GOT3 (cell line): ENCODE results near the gene ELFN2.

Experiments
- DNase-seq: peaks from one replicate; lab custom pipeline; 2025; ENCODE audit warnings: mixed read lengths; lab: John Stamatoyannopoulos, UW

ELFN2 gene

DNA sequence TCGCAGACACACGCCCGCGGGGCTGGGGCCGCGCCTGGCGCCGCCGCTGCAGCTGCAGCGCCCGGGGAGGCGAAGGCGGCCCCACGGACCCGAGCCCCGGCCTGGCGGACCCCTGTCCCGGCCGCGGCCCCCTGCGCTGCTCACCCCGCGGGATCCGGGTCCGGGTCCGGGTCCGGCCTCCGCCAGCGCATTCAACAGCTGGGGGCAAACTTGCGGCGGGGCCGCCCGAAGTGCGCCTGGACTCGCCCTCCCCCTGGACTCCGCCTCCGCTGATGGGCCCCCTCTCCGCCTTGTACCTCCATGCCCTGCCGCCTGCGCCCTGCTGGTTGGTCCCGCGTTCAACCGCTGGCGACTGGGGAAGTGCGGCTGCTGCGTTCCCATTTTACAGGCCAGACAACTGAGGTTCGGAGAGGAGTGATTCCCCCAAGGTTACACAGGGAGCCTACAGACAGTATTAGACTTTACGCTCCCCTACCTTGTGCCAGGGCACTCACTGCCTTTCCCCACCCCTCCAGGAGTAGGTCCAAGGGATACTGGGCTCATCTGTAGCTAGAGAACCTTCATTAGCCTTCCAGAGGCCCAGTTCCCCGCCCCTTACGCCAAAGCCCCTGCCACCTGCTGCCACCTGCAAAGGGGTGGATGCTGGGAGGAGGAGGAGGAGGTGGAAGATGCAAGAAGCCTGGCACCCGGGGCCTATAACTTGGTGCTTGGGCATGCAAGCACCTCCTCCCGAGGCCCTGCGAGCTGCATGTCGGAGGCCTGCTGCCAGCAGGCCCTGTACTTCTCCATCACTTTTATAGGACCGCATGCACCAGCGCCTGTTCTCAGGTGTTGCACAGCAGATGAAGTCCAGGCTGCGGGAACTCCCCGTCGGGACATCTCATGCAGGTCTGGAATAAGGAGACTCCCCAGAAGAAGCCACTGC lies 694 bp upstream of the ELFN2 start:
- DNase-seq, result no peak

DNA sequence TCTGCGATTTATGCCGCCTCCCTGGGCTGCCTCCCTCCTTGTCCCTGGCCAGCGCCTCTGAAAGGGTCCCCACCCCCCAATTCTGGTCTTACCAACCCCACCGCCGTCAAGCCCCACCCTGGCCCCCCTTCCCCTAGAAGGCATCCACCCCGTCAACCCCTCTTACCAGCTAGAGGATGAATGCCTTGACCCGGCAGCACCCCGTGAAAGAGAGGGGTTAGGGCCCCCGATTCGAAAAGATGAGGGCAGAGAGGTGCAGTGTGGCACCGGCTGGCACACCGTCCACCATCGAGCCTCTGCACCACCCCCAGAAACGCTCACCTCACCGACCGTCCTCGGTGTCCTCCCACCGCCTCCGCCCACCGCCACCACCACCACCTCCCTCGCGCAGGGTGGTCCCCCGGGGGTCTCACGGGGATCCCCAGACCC lies 559 bp downstream of the ELFN2 start:
- no peak for DNase-seq

DNA sequence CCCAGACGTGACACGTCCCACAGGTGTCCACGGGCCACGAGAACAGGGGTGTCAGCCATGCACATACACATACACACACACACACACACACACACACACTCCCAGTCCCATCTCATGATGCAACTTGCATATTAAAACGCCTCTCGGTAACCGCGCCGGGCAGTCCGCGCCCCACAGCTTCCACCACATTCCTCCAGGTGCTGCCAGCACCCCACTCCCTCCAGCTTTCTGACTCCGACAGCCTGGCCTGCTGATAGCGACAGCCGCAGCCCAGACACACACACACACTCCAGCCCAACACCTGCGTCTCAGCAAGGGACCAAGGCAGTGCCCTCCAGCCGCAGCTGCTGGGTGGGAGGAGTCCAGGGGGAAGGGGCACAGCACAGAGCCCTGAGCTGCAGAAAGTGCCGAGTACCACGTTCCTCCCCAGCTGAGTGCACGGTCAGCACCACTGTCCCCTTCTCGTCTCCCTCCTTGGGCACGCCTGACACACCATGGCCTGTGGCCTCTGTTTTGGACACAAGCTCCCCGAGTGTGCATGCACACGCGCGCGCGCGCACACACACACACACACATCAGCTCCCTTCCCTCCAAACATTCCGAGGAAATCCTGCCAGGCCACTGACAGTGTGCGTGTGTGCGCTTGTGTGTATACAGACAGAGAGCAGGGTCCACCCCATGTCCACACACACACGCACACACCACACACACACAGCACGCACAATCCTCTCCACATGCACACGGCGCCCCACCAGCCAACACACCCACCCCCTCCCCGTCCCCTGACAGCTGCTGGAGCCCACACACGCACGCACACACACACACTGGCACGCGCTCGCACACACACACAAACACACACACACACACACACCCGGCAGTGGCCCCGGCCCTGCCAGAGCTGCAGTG lies 1.2 kb downstream of the ELFN2 start:
- no peak for DNase-seq

DNA sequence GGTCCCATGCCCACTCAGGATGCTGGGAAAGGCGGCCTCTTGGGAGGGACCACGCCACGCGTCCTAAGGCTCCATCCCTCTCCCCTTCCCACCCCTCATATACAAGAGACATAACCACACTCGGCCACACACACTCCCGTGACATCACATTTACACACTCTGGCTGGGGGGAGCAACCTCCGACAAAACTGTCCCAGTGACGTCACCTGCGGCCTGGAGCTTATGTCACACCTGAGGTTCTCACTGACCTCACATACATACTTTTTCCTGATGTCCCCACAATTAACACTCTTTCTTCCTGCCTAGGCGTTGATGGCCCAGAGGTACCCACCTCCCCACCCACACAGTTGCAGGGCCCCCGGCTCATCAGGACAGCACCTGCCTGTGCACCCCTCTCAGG lies 1.9 kb downstream of the ELFN2 start:
- DNase-seq, result no peak

DNA sequence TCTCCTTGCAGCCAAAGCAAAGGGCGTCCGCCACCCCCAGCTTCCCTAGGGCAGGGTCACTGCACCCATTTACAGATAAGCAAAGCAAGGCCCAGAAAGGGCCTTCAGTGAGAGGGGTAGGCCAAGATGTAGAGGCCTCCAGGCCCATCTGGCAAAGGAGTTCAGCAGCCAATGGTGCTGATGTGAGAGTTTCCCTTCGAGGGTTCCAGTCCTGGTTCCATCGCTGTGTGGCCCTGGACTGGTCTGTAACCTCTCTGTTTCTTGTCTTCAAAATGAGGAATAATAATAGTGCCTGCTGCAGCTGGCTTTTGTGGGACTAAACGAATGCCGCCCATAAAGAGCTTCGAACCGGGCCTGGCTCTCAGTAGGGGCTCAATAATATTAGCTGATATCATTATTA lies 4.0 kb downstream of the ELFN2 start:
- no peak for DNase-seq

DNA sequence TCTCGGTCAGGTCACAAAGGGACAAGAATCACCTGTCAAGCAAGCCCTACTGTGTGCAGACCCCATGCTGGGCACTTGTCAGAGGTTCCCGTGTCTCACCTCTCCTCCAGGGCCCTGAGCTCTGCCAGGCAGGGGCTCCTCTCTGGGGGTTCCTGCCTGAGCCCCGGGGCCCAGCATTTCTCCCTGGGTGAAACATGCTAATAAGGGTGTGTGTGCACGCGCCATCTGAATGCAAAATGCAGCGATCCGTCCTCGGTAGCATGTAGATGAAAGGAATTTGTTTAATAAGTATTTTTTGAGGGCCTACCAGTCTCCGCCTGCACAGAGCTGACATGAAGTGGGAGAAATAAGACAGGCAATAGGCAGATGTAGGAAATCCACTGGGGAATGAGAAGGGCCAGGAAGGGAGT lies 5.8 kb downstream of the ELFN2 start:
- DNase-seq, result no peak

DNA sequence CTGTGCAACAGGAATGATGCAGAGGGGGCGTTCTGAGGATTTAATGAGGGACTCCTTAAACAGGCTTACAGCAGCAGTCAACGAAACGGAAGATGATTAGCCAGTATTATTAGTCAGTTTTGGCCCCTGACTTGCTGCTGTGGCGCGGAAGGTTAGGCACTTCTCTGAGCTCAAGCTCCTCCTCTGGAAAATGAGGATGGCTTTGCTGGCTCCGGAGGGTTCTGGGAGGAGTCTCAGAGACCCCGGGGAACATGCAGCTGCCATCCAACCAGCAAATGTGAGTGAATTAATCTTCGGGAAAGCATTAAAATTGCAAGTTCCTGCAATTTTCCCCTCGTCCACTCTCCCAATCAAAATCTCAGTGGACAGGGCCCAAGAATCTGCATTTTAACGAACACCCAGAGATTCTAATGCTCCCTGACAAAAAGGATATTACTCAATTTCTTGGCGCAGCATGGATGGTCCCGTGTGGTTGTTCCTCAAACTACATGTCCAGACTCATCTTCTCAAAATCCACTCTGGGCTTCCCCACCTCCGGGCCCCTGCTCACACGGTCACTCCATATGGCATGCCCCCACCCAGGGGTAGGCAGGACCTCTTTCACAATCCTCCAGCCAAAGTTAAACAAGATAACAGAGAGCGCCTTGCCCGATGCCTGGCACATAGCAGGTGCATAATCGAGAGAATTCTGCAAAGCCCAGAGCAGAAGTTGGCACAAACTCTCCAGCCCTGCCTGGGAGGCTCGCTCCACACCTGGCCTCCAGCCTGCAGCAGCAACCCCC lies 6.4 kb downstream of the ELFN2 start:
- no peak for DNase-seq

DNA sequence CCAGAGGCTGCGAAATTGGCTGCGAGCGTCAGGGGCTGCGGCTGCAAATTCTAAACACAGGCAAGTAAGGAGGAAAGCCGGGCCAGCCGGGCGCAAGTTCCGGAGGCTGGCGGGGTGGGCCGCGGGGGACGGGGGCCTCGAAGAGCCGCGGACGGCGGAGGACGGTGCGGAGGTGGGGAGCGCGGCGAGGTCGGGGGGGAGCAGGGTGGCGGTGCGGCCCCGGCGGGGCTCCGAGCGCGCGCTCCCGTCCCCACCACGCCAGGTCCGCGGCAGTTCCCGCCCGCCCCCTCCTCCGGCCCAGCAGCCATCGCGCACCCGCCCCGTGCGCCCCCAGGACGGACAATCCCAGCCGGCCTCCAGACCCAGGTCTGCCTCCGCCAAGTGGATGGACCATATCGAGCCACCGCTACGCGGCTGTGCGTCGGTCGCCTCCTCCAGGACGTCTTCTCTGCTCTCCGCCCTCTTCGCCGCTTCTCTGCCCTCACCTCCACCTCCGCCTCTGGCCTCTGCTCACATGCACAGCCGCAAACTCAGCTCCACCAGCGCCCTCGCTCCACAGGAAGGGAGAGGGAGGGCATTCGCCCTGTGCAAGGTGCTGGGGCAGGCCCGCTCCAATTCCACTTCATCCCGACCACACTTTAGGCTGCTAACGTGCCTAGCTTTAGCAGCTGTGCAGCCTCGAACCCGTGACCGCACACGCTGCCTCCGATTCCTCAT lies 7.2 kb downstream of the ELFN2 start:
- DNase-seq, result no peak

DNA sequence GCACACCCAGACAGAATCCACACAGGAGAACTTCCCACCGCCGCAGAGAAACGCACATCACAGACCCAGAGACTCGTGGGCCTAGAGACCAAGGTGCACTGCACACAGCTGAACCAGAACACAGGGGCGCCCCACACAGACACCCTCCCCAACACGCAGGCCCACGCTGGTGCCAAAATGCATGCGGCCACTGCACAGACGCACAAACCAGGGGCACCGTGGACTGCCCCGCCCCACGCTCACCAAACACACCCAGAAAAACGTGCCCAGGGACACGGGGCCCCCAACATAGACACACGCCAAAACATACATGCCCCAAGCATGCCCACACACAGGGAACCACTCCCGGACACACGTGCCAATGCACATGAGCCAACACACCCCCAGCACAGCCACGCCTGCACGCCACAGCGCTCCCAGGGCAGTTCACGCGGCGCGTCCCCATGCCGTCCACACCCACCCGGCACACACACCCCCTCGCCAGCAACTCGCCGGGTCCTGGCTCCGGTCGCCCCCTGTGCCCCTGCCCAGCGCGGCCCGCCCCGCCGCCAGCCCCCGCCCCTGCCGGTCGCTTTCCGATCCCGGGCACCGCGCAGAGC lies 7.8 kb downstream of the ELFN2 start:
- no peak for DNase-seq

DNA sequence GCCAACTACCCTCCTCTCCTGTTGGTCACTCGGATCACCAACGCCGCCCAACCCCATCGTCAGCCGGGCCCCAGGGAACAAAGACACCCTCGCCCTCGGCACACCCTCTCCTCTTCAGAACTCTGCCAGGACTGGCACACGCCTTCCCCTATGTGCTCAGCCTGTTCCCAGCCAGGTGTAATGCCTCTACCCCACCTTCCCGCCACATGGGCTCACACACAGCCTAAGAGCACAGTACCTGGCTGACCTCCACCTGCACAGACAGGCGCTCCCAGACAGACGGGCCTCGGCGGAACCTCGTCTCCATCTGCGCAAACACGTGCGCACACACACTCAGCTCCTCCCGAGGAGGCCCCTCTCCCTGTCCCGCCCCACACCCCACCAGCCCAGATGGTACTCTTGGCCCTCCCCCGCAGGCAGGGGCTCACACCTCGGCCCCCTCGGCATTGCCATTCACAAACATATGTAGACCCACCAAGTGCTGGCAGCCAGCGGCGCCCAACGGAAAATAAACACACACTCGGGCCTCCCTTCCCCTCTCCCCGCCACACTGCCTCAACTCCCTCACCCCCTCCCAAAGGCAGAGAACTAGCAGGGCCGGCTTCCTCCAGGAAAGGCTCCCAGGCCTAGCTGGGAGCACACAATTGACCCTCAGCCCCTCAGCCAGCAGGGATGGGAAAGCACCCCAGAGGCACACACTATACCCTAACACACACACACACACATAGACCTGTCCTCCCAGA lies 8.5 kb downstream of the ELFN2 start:
- DNase-seq, result no peak

DNA sequence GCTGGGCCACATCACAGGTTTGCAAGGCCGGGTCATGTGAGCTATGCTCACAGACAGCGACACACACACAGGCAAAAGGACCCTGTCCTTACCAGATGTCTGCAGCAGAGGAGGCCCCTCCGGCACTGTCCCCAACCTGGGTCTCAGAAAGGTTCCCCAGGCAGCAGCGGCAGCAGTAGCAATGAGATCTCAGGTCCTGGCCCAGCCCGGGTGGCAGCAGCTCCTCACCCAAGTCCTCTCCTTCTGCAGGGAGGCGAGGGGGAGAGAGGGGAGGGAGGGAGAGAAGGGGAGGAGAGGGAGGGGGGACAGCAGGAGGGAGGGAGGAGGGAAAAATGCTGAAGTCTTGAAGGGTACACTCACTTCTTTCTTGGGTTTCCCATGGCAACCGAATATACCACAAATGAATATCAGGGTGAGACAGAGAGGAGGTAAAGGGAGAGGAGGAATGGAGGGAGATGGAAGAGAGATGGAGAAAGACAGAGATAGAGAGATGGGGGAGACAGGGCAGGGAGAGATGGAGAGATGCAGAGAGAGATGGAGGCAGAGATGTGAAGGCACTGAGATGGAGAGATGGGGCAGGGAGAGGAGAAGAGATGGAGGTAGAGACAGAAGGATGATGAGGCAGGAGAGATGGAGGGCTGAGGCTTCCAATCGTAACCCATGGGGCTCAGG lies 9.5 kb downstream of the ELFN2 start:
- DNase-seq, result no peak

DNA sequence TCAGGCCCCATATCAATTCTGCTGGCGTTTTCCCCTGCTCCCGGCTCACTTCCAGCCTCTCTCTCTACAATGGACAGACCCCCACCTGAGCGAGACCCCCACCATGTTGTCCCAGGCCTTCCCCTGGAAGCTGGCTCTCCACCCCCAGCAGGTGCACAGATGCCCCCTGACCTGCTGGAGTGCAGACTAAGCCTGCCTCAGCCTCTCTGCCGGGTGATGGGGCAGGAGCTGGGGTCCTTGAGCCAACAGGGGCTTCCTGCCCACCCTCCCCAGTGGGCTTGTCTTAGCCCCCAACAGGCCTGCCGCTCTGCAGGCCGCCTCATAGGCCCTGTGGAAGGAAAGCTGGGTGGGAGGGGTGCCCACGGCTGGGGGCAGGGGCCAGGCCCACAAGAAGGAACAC lies 10.0 kb downstream of the ELFN2 start:
- DNase-seq, result no peak

DNA sequence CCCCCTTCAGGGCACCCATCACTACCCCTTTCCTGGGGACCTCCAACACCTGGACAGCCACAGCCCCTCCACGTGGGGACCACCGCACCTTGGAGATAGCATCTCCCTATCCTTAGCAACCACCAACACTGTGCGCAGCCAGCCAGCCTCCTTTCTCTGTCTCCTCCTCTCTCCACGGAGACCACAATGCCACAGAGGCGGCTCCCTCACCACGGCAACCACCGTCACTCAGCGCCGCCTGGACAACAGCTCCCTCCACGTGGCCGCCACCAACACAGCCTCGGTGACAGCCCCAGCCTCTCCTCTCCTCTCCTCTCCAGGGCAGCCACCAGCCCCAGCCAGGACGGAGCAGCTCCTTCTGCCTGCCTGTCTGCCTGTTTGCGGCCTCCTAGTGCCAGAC lies 10.5 kb downstream of the ELFN2 start:
- no peak for DNase-seq

DNA sequence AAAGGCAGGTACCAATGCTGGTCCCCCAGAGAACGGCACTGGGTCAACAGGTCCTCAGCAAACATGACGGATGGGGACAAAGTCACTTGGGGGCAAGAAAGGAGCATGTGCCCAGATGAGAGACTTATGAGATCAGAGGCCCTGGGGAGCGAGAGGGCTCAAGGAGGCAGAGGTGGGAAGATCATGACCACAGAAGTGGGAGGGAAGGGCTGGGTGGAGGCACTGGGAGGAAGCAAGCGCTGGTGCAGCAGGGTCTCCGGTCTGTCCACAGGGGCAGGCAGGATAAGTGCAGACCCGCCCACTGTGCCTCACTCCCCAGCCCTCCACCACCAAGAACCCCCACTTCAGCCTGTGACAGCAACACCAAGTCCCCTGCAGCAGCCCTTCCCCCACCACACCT lies 10.9 kb downstream of the ELFN2 start:
- no peak for DNase-seq

DNA sequence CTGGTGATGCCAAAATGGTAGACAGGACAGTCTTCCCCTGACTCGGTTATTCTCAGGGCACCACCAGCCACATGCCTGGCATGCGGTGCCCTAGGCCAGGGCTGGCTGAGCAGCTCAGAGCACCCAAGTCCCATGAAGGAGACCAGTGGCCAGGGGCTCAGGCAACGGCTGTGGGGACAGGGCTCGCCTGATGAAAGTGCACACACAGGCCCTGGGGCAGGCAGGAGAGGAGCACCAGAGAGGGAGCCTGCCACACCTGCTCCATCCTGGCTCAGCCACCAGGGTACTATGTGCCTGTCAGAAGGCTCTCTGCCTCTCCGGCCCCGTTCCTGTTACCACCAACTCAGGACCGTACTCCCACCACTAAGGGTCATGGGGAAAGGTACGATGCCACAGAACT lies 12.1 kb downstream of the ELFN2 start:
- DNase-seq, result no peak

DNA sequence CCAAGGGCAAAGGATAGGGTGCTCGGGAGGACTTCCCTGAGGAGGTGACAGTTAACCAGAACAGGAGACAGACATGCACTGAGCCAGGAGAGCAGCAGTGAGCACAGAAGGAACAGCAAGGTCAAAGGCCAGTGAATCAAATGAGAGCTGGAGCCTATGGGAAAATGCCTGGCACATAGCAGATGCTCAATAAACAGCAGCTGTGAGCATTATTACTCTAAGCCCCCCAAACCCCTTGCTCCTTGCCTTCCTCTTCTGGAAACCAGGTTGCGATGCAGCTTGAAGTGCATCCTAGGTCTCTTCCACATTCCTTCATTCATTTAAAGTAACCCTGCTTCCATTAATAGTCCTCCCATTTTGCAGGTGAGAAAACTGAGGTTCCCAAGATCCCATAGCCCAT lies 13.0 kb downstream of the ELFN2 start:
- DNase-seq, result no peak

DNA sequence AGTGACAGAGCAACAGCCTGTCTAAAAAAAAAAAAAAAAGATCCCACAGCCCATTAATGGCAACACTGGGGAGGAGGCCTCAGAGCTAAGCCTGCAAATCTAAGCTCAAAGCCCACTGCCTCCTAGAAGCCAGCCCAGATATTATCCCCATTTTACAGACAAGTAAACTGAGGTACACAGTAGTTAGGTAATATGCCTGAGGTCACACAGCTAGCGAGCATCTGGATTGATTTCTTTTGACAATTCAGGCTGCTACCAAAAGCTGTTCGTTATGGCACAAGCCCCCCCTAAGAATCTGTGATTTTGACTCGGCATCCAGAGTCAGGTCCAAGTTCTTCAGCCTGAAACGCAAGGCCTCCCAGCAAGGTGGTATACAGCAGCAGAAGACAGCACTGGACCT lies 13.7 kb downstream of the ELFN2 start:
- DNase-seq, result no peak

DNA sequence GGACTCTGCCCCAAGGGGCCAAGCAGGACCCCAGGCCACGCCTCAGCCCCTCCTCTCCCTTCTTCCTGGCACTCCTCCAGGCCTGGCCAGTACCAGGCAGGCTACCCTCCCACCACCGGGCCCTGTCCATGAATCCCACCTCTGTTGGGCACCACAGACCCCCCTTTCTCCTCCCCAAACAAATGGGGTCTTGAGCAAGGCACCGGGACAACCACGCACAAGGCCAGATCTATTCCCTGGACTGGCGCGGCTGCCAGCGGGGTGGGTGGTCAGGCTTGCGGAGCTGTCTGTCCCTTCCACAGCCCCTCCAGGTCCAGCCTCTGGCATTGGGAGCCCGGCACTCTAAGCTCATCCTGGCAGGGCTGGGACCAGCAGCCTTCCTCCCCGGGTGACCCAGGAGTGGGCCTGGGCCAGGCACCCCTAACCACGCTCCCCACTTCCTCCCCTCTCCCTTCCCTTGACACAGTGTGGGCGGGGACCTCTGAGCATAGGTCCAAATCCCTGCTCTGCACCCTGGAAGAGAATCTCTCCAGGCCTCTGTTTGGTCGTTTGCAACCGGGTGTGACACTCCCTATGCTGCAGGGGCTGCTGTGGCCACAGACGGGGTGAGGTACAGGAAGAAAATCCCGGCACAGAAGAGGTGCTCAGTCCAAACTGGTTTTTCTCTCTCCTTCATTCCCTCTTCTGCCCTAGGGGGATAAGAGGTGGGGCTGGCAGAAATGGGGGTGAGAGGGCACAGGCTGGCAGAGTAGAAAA lies 14.6 kb downstream of the ELFN2 start:
- no peak for DNase-seq

DNA sequence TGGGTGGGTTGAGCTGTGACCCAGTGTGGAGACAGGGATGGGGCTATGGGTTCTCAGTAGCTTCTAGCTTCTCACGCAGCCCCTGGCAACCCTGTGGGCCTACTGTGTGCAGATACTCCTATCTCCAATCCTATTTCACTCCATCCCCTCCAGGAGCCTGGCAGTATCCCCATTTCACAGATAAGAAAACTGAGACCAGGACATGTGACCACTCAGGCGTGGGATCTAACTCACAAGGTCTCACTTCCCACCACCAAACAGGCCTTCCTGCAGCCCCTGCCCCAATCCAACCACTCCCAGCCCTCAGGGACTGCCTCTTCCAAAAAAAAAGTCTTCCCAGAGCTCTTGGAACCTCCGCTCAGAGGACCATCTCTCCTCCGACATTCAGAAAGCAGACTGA lies 15.6 kb downstream of the ELFN2 start:
- DNase-seq, result no peak
